GM18951 (cell line): ENCODE measurements around the gene OR10K1.

Source experiments
- POLR2A ChIP-seq: IDR thresholded peaks from 4 replicates; pipeline ENCODE4 v1.6.1; 2011; ENCODE audit warnings: mild to moderate bottlenecking; ENCODE audit not compliant: insufficient read length, insufficient read depth; ENCODE audit errors: extremely low read depth
- in situ Hi-C: fragments of 300-500 bp; cut with MboI; formaldehyde crosslinking; loops from one replicate; pipeline ENCODE4 v1.12.0; 2022; ENCODE audit warnings: low sequenced_read_pairs, mixed read lengths, inconsistent platforms; ENCODE audit not compliant: unreplicated experiment

OR10K1 gene

GRCh38 chr1:158494796-158495195, 33.2 kb downstream of the OR10K1 start:
- in situ Hi-C loops = no loop called here
- no peak for TF ChIP-seq POLR2A

DNA sequence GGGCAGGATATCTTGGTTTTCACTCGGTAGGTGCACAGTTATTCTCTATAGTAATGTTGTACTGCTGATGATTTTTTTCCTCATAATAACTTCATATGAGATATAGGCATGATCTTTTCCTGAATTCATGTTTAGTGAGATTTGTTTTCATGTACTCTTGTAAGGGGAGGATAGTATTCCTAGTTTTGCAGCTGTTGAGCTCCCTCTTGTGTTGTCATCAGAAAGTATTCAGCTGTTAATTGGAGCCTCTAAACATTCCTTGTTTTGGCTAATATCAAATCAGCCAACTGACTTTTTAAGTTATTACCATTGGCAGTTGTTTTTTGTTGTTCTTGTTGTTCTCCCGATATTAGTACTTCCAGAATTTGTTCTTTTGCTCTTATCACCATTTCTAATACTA, 34.7 kb downstream of the OR10K1 start:
- in situ Hi-C loops = no loop called here
- TF ChIP-seq POLR2A = no peak

GRCh38 chr1:158506369-158506987, 44.8 kb downstream of the OR10K1 start:
- in situ Hi-C loops = loop anchor here (25.0 kb wide), 2 partner anchors 294 to 481 kb away; no protein-coding TSS in a partner anchor
- TF ChIP-seq POLR2A = no peak

DNA sequence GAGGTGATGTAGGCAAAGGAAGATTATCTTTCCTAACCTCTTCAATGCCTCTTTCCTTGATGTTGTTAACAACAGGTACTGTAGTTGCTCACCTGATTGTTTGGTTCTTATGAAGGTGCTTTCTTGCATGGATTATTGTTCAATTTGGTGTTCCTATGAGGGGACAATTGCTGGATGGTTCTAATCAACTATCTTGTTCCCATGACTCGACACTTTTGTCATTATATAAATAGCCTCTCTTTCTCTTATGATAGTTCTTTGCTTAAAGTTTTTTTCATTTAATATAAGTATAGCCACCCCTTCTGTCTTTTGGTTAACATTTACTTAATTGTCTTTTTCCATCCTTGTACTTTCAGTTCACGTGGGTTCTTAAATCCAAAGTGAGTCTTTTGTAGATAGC, 45.9 kb downstream of the OR10K1 start:
- in situ Hi-C loops = loop anchor here (25.0 kb wide), 2 partner anchors 295 to 480 kb away; no protein-coding TSS in a partner anchor
- no peak for TF ChIP-seq POLR2A

DNA sequence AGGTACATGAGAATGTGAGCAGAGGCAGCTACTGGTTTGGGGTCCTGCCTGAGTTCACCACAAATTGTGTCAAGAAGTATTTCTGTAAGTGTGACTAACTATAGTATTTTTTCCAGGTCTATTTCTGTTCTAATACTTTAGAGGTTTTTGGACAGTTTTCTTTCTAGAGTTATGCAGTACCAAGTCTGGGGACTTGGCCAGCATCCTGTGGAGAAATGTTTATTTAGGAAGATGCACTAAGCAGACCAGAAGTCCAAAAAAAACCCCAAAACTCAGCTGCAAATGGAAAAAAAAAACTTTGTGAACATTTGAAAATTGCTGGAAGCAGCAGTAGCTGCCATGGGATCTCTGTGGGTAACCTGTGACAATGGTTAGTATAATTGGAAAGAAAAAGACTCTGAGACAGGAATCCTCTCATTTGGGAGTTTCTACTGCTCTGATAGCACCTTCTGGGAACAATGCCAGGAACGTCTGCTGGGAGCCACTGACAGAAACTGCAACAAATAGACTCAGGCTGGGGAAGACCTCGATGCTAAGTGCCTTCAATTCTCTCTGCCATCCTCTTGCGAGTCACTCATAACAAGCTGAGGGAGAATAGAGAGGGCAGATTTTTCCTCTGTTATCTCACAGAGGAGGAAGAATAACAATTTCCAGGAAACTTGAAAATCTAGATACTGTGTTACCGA, 48.0 kb downstream of the OR10K1 start:
- TF ChIP-seq POLR2A = no peak
- in situ Hi-C loops = loop anchor here (25.0 kb wide), 2 partner anchors 297 to 478 kb away; no protein-coding TSS in a partner anchor

DNA sequence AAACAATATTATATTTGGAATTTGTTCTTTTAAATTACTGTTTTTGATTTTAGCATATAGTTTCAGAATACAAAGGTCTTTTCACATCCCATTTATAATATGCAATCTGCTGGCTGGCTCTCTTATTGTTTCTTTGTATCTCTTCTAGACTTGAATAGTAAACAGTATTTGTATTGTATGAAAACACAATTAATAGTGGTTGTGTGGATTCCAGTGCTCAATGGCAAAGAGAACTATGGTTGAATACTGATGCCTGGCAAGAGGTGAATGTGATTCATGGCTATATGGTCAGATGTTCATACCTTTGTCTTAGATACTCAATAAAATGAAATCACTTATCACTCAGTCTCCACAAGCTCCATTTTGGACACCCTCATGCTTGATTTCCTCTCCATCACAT, 55.3 kb downstream of the OR10K1 start:
- TF ChIP-seq POLR2A = no peak
- in situ Hi-C loops = loop anchor here (25.0 kb wide), 2 partner anchors 305 to 470 kb away; no protein-coding TSS in a partner anchor
